Subcutaneous adipose tissue (tissue), 4 donors: ENCODE measurements around the gene TCF7L2. TPM values are rescaled to one million over a fixed set of nuclear protein-coding genes. Genes with fewer than 3 reads are reported as not detected.

ENCODE experiments used
- total RNA-seq, 4 donors: library from RNA; depleted of rRNA; stranded (reverse); fragments of >200 nt; gene quantifications; one replicate each; pipeline ENCODE4 v1.1.0, GENCODE V29; 2016
- TF ChIP-seq, protein P1 (sequence below): fragments of 450-650 bp; IDR thresholded peaks from one replicate; pipeline ENCODE4 v1.5.1; 2016; ENCODE audit warnings: low read depth, mild to moderate bottlenecking, control low read depth, antibody characterized with exemption, moderate library complexity

TCF7L2 gene
- total RNA-seq, 4 donors from 2014 or later: 24.3 to 70.1 (median 43.5) TPM

DNA sequence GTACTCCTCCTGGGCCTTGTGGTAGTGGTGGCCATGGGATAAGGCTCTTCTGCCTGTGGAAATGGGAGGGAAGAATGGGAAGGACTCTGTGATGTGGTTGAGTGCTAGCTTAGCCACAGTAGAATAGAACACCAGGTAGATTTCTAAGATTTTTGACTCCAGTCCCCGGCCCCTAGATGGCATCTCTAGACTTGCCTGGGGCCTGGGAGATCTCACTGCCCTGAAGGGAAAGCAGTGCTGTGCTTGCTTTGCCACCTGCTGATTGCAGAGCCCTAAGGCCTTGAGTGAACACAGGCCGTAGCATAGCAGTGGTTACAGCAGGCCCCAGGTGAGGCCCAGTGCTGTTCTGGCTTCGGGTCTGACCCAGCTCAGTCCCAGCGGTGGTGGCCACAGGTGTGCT, 252.0 kb downstream of the TCF7L2 start:
- TF ChIP-seq, protein P1, sequence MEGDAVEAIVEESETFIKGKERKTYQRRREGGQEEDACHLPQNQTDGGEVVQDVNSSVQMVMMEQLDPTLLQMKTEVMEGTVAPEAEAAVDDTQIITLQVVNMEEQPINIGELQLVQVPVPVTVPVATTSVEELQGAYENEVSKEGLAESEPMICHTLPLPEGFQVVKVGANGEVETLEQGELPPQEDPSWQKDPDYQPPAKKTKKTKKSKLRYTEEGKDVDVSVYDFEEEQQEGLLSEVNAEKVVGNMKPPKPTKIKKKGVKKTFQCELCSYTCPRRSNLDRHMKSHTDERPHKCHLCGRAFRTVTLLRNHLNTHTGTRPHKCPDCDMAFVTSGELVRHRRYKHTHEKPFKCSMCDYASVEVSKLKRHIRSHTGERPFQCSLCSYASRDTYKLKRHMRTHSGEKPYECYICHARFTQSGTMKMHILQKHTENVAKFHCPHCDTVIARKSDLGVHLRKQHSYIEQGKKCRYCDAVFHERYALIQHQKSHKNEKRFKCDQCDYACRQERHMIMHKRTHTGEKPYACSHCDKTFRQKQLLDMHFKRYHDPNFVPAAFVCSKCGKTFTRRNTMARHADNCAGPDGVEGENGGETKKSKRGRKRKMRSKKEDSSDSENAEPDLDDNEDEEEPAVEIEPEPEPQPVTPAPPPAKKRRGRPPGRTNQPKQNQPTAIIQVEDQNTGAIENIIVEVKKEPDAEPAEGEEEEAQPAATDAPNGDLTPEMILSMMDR: no peak

DNA sequence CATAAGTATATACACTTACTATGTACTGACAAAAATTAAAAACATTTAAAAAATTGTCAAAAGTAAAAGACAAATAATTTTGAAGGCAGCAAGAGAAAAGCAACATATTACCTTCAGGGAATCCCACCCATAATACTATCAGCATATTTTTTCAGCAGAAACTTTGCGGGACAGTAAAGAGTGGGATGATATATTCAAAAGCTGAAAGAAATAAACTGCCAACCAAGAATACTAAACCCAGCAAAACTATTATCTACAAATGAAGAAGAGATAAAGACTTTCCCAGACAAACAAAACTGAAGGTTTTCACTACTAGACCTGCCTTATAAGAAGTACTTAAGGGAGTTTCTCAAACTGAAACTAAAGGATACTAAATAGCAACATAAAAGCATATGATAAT, 257.9 kb downstream of the TCF7L2 start:
- TF ChIP-seq, protein P1: no peak

DNA sequence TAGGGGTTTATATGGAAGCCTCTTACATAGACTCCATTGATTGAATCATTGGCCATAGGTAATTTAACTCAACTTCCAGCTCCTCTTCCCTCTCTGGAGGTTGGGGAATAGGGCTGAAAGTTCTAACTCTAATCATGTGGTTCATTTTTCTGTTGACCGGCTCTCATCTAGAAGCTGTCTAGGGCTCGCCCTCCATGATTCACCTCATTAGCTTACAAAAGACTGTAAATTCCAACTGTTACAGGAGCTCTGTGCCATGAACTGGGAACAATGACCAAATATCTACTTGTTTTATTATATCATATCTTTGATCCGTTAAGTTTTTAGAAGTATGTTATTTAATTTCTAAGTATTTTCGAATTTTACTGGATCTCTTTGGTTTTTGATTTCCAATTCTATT, 263.0 kb downstream of the TCF7L2 start:
- TF ChIP-seq, protein P1: no peak

DNA sequence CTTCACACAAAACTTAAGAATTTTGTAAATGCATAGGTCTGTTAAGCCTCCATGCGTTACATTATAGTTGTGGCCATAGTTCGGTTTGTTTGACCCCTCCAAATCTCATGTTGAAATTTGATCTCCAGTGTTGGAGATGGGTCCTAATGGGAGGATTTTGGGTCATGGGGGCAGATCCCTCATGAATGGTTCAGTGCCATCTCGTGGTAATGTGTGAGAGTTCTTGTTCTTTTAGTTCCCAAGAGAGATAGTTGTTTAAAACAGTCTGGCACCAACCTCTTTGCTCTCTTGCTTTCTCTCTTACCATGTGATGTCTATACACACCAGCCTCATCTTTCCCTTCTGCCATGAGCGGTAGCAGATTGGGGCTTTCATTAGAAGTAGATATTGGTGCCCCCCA, 264.3 kb downstream of the TCF7L2 start:
- TF ChIP-seq, protein P1: no peak

DNA sequence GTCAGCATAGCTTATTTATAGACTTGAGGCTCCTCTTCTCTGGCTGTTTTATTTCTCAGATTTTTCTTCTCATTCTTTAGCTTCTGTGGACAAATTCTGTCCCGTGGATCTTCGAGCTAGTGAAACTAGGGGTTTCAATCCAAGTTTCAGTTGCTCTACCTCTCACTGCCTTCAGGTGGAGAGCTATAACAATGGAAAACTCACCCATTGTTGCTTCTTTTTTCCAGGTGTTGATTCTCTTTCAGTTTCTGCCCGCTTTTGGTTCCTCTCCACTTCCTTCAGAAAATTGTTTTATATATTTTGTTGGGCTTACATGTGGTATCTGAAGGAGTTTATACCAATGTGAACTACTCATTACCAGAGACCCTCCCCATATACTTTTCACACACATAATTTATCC, 266.1 kb downstream of the TCF7L2 start:
- TF ChIP-seq, protein P1: no peak
